Measurements from ENCODE around the gene ATP2B1. TPM values are rescaled to one million over a fixed set of nuclear protein-coding genes. Genes with fewer than 3 reads are reported as not detected.

The ATP2B1 gene
- total RNA-seq, 1 donor from 2014 or later = 49.7 TPM

- H3K9me3 Mint-ChIP-seq (ENCODE audit: low read depth) = no peaks in the 10 kb centered on the region
- H3K4me1 Mint-ChIP-seq (ENCODE audit: low read depth) = peaks cover 36% of the 10 kb centered on the region
- H3K36me3 Mint-ChIP-seq (ENCODE audit: low read depth) = no peaks in the 10 kb centered on the region
- no peaks in the 10 kb centered on the region for H3K27me3 Mint-ChIP-seq (ENCODE audit: low read depth)
- TF ChIP-seq CTCF (IDR thresholded peaks at IDR 0.05) = no peak
- H3K27ac Mint-ChIP-seq (ENCODE audit: unreplicated experiment) = peak overlapping the region; percentile 39
- H3K4me3 Mint-ChIP-seq (ENCODE audit: unreplicated experiment) = no peak overlapping the region
- no peak for DNase-seq (ENCODE audit: low spot score)
Measured at GRCh38 chr12:89542236-89542635, 166.4 kb downstream of the ATP2B1 start.

- H3K9me3 Mint-ChIP-seq (ENCODE audit: low read depth) = no peaks in the 10 kb centered on the region
- H3K27ac Mint-ChIP-seq (ENCODE audit: unreplicated experiment) = no peak overlapping the region
- DNase-seq (ENCODE audit: low spot score) = no peak
- no peak overlapping the region for H3K4me3 Mint-ChIP-seq (ENCODE audit: unreplicated experiment)
- peaks cover 31% of the 10 kb centered on the region for H3K4me1 Mint-ChIP-seq (ENCODE audit: low read depth)
- peaks cover 2% of the 10 kb centered on the region for H3K36me3 Mint-ChIP-seq (ENCODE audit: low read depth)
- H3K27me3 Mint-ChIP-seq (ENCODE audit: low read depth) = no peaks in the 10 kb centered on the region
- TF ChIP-seq CTCF (IDR thresholded peaks at IDR 0.05) = no peak
Measured at GRCh38 chr12:89540586-89540985, 168.1 kb downstream of the ATP2B1 start.

GRCh38 chr12:89539426-89540223 is 169.0 kb downstream of the ATP2B1 start:
- DNase-seq (ENCODE audit: low spot score) = no peak
- TF ChIP-seq CTCF (IDR thresholded peaks at IDR 0.05) = no peak
- Mint-ChIP-seq H3K9me3 (ENCODE audit: low read depth) (no peaks in the 10 kb centered on the region), H3K27ac (ENCODE audit: unreplicated experiment) (no peak overlapping the region), H3K27me3 (ENCODE audit: low read depth) (no peaks in the 10 kb centered on the region), H3K36me3 (ENCODE audit: low read depth) (peaks cover 2% of the 10 kb centered on the region), H3K4me3 (ENCODE audit: unreplicated experiment) (no peak overlapping the region), H3K4me1 (ENCODE audit: low read depth) (peaks cover 22% of the 10 kb centered on the region)

- Mint-ChIP-seq H3K27me3 (ENCODE audit: low read depth) (no peaks in the 10 kb centered on the region), H3K36me3 (ENCODE audit: low read depth) (peaks cover 2% of the 10 kb centered on the region), H3K27ac (ENCODE audit: unreplicated experiment) (no peak overlapping the region), H3K4me1 (ENCODE audit: low read depth) (peaks cover 14% of the 10 kb centered on the region), H3K9me3 (ENCODE audit: low read depth) (no peaks in the 10 kb centered on the region), H3K4me3 (ENCODE audit: unreplicated experiment) (no peak overlapping the region)
- no peak for TF ChIP-seq CTCF (IDR thresholded peaks at IDR 0.05)
- DNase-seq (ENCODE audit: low spot score) = no peak
Measured at GRCh38 chr12:89538897-89539296, 169.7 kb downstream of the ATP2B1 start.

Other genes starting within 250 kb of the ATP2B1 start
- gene GALNT4, start 184.0 kb downstream of the ATP2B1 start, total RNA-seq = 3.6 to 4.9 TPM (median 3.9 TPM) in 3 replicates
- gene POC1B, start 182.8 kb downstream of the ATP2B1 start, total RNA-seq = 10.4 to 12.2 TPM (median 11.0 TPM) in 3 replicates

Data from chondrocyte (in vitro differentiated cells).